Stimulated activated CD8-positive, alpha-beta memory T cell treated with anti-CD3 and anti-CD28 coated beads, Interleukin-12 subunit alpha, Interleukin-12 subunit beta, amount 100 ng/mL, for 1 hour (primary cell): ENCODE measurements around the gene TRIM54.

Experiments
- DNase-seq: peaks from one replicate; pipeline ENCODE4 v3.0.0-alpha.2; 2020; ENCODE audit warnings: low read depth

Gene TRIM54

DNA sequence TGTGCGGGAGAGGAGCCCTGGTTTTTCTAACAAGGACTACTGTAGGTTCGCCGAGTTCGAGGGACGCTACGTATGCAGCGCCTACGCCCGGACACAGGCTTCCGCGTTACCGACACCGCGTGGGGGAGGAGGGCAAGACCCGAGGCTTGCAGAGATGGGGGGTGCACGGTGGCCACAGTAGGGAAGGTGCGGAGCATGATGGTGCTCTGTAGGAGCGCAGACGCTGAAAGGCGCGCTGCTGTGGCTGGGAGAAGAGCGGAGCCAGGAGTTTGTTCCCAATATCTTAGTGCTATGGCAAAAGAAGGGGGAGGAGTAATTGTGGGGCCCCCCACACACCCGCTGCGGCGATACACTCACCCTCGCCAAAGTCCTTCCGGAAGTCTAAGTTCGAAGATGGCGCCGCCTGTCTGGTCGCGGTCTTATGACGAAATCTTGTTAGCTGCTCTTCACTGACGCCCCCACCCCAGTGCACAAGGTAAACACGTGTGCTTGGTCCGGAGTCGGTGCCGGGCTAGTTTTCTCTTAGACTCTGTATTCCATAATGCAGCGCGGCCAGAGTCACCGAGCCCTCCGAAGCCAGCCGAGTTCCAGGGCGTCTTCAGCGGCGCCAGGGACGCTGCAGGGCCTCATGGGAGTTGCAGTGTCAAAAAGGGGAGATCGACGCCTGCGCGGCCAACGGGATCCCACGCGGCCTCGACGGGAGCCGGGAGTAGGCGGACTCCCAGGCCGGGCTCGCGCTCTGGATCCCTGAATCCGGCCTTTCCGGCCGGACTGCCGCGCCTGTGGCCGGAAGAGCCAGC, 74.4 kb downstream of the TRIM54 start, which contains the start of gene GTF3C2:
Gene GTF3C2, minus strand, starts transcription at position 383 of the 800 bp plus-strand sequence. CDS start 13,210 bp downstream, outside the sequence.
- DNase-seq = peak; percentile 84
